Endodermal cell (in vitro differentiated cells): ENCODE data around the gene KRTAP12-1. TPM values are rescaled to one million over a fixed set of nuclear protein-coding genes. Genes with fewer than 3 reads are reported as not detected.

Source experiments
- DNase-seq: peaks from one replicate; pipeline ENCODE4 v3.0.0-alpha.2; 2017
- H3K27ac ChIP-seq: 2 replicates; pipeline ENCODE4 v1.5.1; 2013; ENCODE audit warnings: mild to moderate bottlenecking, low read depth, low read length, moderate library complexity
- H3K27me3 ChIP-seq: 2 replicates; pipeline ENCODE4 v1.6.1; 2013; ENCODE audit warnings: mild to moderate bottlenecking, low read length, moderate library complexity; ENCODE audit not compliant: insufficient read depth, control insufficient read depth, poor library complexity, severe bottlenecking
- H3K36me3 ChIP-seq: 2 replicates; pipeline ENCODE4 v1.7.0; 2013; ENCODE audit warnings: mild to moderate bottlenecking, low read length, moderate library complexity; ENCODE audit not compliant: control insufficient read depth, insufficient read depth
- H3K4me1 ChIP-seq: one replicate; pipeline ENCODE4 v1.7.0; 2013; ENCODE audit warnings: low read length; ENCODE audit not compliant: control insufficient read depth, insufficient read depth
- H3K4me3 ChIP-seq: 2 replicates; pipeline ENCODE4 v1.5.1; 2013; ENCODE audit warnings: mild to moderate bottlenecking, low read length, moderate library complexity
- H3K9ac ChIP-seq: 2 replicates; pipeline ENCODE4 v1.6.1; 2013; ENCODE audit warnings: mild to moderate bottlenecking, low read length, moderate library complexity; ENCODE audit not compliant: poor library complexity, severe bottlenecking; ENCODE audit errors: extremely low read depth
- H3K9me3 ChIP-seq: 2 replicates; pipeline ENCODE4 v1.6.1; 2013; ENCODE audit warnings: mild to moderate bottlenecking, low read length, moderate library complexity; ENCODE audit not compliant: control insufficient read depth
- H3K27ac Mint-ChIP-seq: 2 replicates; pipeline ENCODE4 v1.8.0; 2020; ENCODE audit warnings: mixed read lengths
- H3K27me3 Mint-ChIP-seq: 2 replicates; pipeline ENCODE4 v1.8.0; 2021; ENCODE audit warnings: mild to moderate bottlenecking, mixed read lengths; ENCODE audit not compliant: insufficient read depth
- H3K36me3 Mint-ChIP-seq: 2 replicates; pipeline ENCODE4 v1.8.0; 2020; ENCODE audit warnings: low read depth, mixed read lengths
- H3K4me1 Mint-ChIP-seq: 2 replicates; pipeline ENCODE4 v1.8.0; 2020; ENCODE audit warnings: mixed read lengths
- H3K4me3 Mint-ChIP-seq: 2 replicates; pipeline ENCODE4 v1.8.0; 2020; ENCODE audit warnings: mild to moderate bottlenecking, moderate library complexity, mixed read lengths
- H3K9me3 Mint-ChIP-seq: 2 replicates; pipeline ENCODE4 v1.8.0; 2020; ENCODE audit warnings: mild to moderate bottlenecking, mixed read lengths
- WGBS, 2 experiments: methylation state at CpG; one replicate each; pipeline versions ENCODE4 v1.1.5 to v1.1.7; 2013; ENCODE audit warnings: missing lambda C conversion rate in 2 of 2, mixed read lengths in 1 of 2; ENCODE audit not compliant: insufficient coverage in 1 of 2, insufficient read length in 1 of 2; 5-methylcytosine and 5-hydroxymethylcytosine counted together
- total RNA-seq, 2 donors: library from RNA; stranded (reverse); fragmentation: NEBNext Ultra II Directional in 1 of 2; extraction: Animal tissue kit (Norgen Biotek cat#: 25700) in 1 of 2; gene quantifications; 2 replicates in 1 of 2; 3 replicates in 1 of 2; pipeline ENCODE4 v1.2.1, GENCODE V29; 2021
- TF ChIP-seq, protein P1 (sequence below): fragments of 200-600 bp; sonication (generic); conservative IDR thresholded peaks from 2 replicates; pipeline ENCODE4 v1.5.0; 2021; ENCODE audit warnings: antibody characterized with exemption, mild to moderate bottlenecking

KRTAP12-1 gene
- total RNA-seq, 2 donors from 2014 or later = not detected

DNA sequence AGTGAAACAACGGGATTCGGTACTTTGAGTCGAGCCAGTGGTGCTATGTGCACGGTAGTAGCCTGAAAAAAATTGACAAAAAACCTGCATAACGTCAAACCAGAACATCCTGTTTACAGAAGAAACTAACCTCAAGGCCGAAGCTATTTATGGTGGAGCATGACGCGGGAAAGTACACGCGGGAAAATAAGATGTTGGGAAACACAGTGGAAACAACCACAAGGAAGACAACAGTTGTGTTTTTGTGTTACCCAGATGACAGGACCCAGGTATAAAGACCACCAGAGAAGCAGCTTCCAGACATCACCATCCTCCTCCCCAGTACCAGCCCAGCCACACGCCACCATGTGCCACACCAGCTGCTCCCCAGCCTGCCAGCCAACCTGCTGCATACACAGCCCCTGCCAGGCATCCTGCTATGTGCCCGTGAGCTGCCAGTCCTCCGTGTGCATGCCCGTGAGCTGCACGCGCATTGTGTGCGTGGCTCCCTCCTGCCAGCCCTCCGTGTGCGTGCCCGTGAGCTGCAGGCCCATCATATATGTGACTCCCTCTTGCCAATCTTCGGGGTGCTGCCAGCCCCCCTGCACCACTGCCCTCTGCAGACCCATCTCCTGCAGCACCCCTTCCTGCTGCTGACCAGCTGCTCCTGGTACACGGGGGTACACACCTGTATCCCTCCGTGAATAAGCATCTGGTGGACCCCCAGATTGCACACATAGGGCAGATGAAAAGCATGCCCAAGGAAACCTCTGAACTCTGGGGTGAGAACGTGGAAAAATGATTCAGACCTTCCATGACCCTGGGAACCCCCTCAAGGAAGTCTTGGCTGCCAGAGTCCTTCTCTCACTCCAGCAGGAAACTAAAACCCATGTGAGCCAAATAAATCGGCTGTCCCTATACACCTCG lies 24.1 kb downstream of the KRTAP12-1 start, which contains the start of gene KRTAP12-3:
TSS of gene KRTAP12-3 (plus strand) at position 298 of the 906 bp plus-strand sequence. CDS start at position 346, 48 bp downstream.
- no peaks in the 10 kb centered on the region for H3K36me3 Mint-ChIP-seq
- H3K36me3 ChIP-seq = no peaks in the 10 kb centered on the region
- H3K27ac Mint-ChIP-seq = no peak within 1 kb of the TSS
- no peaks in the 10 kb centered on the region for H3K4me1 ChIP-seq
- H3K27ac ChIP-seq = no peak within 1 kb of the TSS
- no peak within 1 kb of the TSS for H3K9ac ChIP-seq
- peaks cover 10% of the 10 kb centered on the region for H3K4me1 Mint-ChIP-seq
- H3K27me3 ChIP-seq = no peaks in the 10 kb centered on the region
- H3K9me3 Mint-ChIP-seq = peaks cover 16% of the 10 kb centered on the region
- peaks cover 4% of the 10 kb centered on the region for H3K27me3 Mint-ChIP-seq
- peaks cover 6% of the 10 kb centered on the region for H3K9me3 ChIP-seq
- 86 to 92% methylated on average over 26 of the region's 26 CpGs for WGBS, 2 experiments
- TF ChIP-seq, protein P1, sequence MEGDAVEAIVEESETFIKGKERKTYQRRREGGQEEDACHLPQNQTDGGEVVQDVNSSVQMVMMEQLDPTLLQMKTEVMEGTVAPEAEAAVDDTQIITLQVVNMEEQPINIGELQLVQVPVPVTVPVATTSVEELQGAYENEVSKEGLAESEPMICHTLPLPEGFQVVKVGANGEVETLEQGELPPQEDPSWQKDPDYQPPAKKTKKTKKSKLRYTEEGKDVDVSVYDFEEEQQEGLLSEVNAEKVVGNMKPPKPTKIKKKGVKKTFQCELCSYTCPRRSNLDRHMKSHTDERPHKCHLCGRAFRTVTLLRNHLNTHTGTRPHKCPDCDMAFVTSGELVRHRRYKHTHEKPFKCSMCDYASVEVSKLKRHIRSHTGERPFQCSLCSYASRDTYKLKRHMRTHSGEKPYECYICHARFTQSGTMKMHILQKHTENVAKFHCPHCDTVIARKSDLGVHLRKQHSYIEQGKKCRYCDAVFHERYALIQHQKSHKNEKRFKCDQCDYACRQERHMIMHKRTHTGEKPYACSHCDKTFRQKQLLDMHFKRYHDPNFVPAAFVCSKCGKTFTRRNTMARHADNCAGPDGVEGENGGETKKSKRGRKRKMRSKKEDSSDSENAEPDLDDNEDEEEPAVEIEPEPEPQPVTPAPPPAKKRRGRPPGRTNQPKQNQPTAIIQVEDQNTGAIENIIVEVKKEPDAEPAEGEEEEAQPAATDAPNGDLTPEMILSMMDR = no peak
- H3K4me3 Mint-ChIP-seq = no peak within 1 kb of the TSS
- no peak for DNase-seq
- no peak within 1 kb of the TSS for H3K4me3 ChIP-seq

GRCh38 chr21:44656868-44657267 lies 25.1 kb downstream of the KRTAP12-1 start:
- Histone ChIP-seq H3K36me3 (no peaks in the 10 kb centered on the region), H3K27me3 (no peaks in the 10 kb centered on the region), H3K27ac (no peak overlapping the region), H3K9me3 (peaks cover 6% of the 10 kb centered on the region), H3K4me1 (no peaks in the 10 kb centered on the region), H3K4me3 (no peak overlapping the region), H3K9ac (no peak overlapping the region)
- Mint-ChIP-seq H3K36me3 (no peaks in the 10 kb centered on the region), H3K9me3 (peaks cover 16% of the 10 kb centered on the region), H3K27me3 (peaks cover 4% of the 10 kb centered on the region), H3K27ac (no peak overlapping the region), H3K4me3 (no peak overlapping the region), H3K4me1 (peaks cover 10% of the 10 kb centered on the region)
- no peak for DNase-seq
- 76 to 80% methylated on average over 1 of the region's 1 CpG for WGBS, 2 experiments
- TF ChIP-seq, protein P1 = no peak

GRCh38 chr21:44654576-44655175 lies 27.3 kb downstream of the KRTAP12-1 start, which contains the start of gene KRTAP12-4:
Gene KRTAP12-4 (minus strand): TSS chr21:44654659. CDS start chr21:44654614, 45 bp downstream.
- Histone ChIP-seq H3K4me3 (no peak within 1 kb of the TSS), H3K27me3 (no peaks in the 10 kb centered on the region), H3K9me3 (peaks cover 6% of the 10 kb centered on the region), H3K9ac (no peak within 1 kb of the TSS), H3K36me3 (no peaks in the 10 kb centered on the region), H3K4me1 (no peaks in the 10 kb centered on the region), H3K27ac (no peak within 1 kb of the TSS)
- Mint-ChIP-seq H3K9me3 (peaks cover 8% of the 10 kb centered on the region), H3K27ac (no peak within 1 kb of the TSS), H3K27me3 (peaks cover 4% of the 10 kb centered on the region), H3K36me3 (no peaks in the 10 kb centered on the region), H3K4me3 (no peak within 1 kb of the TSS), H3K4me1 (peaks cover 6% of the 10 kb centered on the region)
- TF ChIP-seq, protein P1 = no peak
- DNase-seq = no peak
- 92 to 98% methylated on average over 4 to 9 of the region's 9 CpGs for WGBS, 2 experiments
